Naive B cell (primary cell): ENCODE measurements around the gene ZNF689. TPM values are rescaled to one million over a fixed set of nuclear protein-coding genes. Genes with fewer than 3 reads are reported as not detected.
"Not testable (repeated sequence)": the region's sequence is repeated elsewhere in the genome, so short reads cannot be mapped to it uniquely, and the experiment has no call there.

Experiments used
- ATAC-seq, 2 donors: fragments of 150-1000 bp; cut with Tn5 transposase; 2 replicates each; pipeline ENCODE4 v1.10.0; 2021; ENCODE audit warnings: low read depth in 2 of 2, mild to moderate bottlenecking in 2 of 2, moderate library complexity in 2 of 2
- DNase-seq: peaks from one replicate; pipeline ENCODE4 v3.0.0; 2022
- H3K27ac Mint-ChIP-seq, 6 donors: one replicate each; pipeline ENCODE4 v1.8.0; 2020 to 2022; ENCODE audit warnings: mild to moderate bottlenecking in 6 of 6, mixed read lengths in 6 of 6, moderate library complexity in 5 of 6, inconsistent platforms in 2 of 6
- H3K27me3 Mint-ChIP-seq, 3 donors: one replicate each; pipeline ENCODE4 v1.8.0; 2021 to 2022; ENCODE audit warnings: mixed read lengths in 3 of 3, mild to moderate bottlenecking in 1 of 3
- H3K36me3 Mint-ChIP-seq, 2 donors: one replicate each; pipeline ENCODE4 v1.8.0; 2020 to 2022; ENCODE audit warnings: mixed read lengths in 2 of 2, inconsistent platforms in 1 of 2, mild to moderate bottlenecking in 1 of 2
- H3K4me1 Mint-ChIP-seq, 3 donors: one replicate each; pipeline ENCODE4 v1.8.0; 2020 to 2022; ENCODE audit warnings: mixed read lengths in 3 of 3, inconsistent platforms in 1 of 3, mild to moderate bottlenecking in 1 of 3, moderate library complexity in 1 of 3
- H3K4me3 Mint-ChIP-seq, 8 donors: one replicate each; pipeline ENCODE4 v1.8.0; 2020 to 2022; ENCODE audit warnings: mild to moderate bottlenecking in 8 of 8, mixed read lengths in 8 of 8, moderate library complexity in 8 of 8, inconsistent platforms in 2 of 8
- H3K9me3 Mint-ChIP-seq, 7 donors: one replicate each; pipeline ENCODE4 v1.8.0; 2020 to 2022; ENCODE audit warnings: mixed read lengths in 7 of 7, mild to moderate bottlenecking in 5 of 7, inconsistent platforms in 2 of 7, moderate library complexity in 1 of 7
- polyA plus RNA-seq, 6 donors: library from polyadenylated mRNA; unstranded; fragments of 300-500 nt; fragmentation: Illumina TruSeq; gene quantifications; one replicate each; pipeline ENCODE4 v1.2.3, GENCODE V29; 2021; ENCODE audit warnings: low read depth in 6 of 6

Gene ZNF689
- polyA plus RNA-seq, 6 donors from 2014 or later, result 6.1 to 12.8 (median 10.5) TPM

DNA sequence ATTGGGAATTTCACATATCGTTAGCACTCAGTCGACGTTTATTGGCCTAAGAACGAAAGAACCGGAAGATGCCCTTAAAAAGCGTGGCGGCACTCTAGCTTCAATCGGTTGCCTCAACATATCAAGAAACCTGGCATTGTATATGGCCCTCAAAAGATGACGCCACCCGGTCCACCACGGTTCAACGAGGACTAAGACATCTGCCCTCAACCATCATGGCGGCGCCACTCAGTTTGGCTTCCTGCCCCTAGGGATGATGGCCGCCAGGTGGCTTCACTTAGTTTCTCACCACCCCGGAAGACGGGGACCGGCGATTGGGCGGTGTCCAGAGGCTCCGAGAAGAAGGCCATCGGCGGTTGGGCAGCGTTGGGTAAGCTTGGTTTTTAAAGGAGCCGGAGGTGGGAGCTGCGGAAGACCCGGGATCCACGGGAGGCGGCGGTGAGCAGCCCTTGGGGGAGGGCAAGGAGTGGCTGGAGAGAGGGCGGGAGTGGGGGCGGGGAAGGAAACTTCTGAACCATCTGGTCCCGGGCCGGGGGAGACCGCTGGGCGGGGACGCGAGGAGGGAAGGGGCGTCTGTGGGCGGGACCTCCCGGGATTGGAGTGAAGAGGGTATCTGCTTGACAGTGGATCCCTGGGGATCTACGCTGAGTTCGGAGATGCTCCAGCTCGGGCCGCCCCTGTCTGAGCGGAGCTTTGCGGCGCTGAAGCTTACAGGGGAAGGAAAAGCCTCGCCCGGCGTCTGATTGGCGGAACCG is 40.4 kb upstream of the ZNF689 start, which contains the start of gene PRR14:
PRR14 (plus strand) TSS at position 592 of the 755 bp plus-strand sequence. CDS start 686 bp downstream, outside the sequence.
- ATAC-seq (peak; percentile 82 to 83), DNase-seq (peak; percentile 97)
- Mint-ChIP-seq H3K9me3 (no peaks in the 10 kb centered on the region), H3K4me1 (peaks cover 22 to 32% (median 31%) of the 10 kb centered on the region in 3 donors), H3K27me3 (no peaks in the 10 kb centered on the region), H3K4me3 (peak within 1 kb of the TSS; percentile 92 to 100 (median 97)), H3K36me3 (peaks cover 0 to 15% of the 10 kb centered on the region in 2 donors), H3K27ac (peak within 1 kb of the TSS; percentile 95 to 99 (median 99))

DNA sequence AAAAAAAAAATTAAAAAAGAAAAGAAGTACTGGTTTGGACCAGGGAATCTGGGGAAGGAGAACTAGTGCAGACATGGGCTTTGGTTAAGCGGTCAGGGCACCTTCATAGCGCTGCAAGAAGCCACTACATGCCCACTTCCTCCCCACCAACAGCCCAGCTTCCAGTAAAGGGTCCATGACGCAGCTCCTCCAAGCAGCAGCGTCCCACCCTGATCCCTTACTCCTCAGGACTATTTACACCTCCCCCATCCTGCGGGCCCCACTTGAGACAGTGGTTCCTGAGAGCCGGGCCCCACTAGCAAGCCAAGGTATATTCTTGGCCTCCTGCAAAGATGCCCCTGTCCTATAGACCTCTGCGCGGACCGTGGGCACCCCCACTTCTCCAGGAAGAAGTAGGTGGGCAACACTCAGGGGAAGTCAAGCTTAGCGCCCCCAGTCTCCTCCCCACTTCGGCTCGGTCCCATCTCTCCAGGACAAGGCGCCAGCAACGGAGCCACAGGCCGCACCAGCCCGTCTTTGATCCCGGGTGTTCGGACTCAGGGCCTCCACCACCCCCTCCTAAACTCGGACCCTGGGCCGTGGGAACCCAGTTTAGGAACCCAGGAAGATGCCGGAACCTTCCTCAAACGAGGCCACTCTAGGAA is 39.7 kb upstream of the ZNF689 start:
- Mint-ChIP-seq H3K9me3 (no peaks in the 10 kb centered on the region), H3K27me3 (no peaks in the 10 kb centered on the region), H3K27ac (peak overlapping the region; percentile 95 to 99 (median 99)), H3K4me1 (peaks cover 20 to 31% (median 27%) of the 10 kb centered on the region in 3 donors), H3K36me3 (peaks cover 0 to 10% of the 10 kb centered on the region in 2 donors), H3K4me3 (peak overlapping the region; percentile 92 to 100 (median 97))
- DNase-seq, result no peak
- peak; percentile 1 to 3 for ATAC-seq

DNA sequence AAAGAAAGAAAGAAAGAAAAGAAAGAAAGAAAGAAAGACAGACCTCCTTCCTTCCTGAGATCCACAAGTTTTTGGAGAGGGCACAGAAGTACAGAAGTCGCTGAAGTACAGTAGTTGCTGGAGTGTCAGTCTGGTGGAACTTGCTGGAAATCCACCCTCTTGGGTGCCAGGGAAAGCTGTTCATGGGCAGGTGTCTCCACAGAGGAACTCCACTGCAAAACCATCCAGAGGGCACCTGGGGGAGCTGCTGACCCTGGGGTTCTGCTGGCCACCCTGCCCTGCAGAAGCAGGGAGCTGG is 37.0 kb upstream of the ZNF689 start:
- H3K36me3 Mint-ChIP-seq, result peaks cover 0 to 8% of the 10 kb centered on the region in 2 donors
- H3K27me3 Mint-ChIP-seq, result no peaks in the 10 kb centered on the region
- no peak overlapping the region for H3K27ac Mint-ChIP-seq
- H3K9me3 Mint-ChIP-seq, result no peaks in the 10 kb centered on the region
- no peak for DNase-seq
- H3K4me1 Mint-ChIP-seq, result peaks cover 13 to 23% (median 19%) of the 10 kb centered on the region in 3 donors
- H3K4me3 Mint-ChIP-seq, result no peak overlapping the region
- ATAC-seq, result no peak

DNA sequence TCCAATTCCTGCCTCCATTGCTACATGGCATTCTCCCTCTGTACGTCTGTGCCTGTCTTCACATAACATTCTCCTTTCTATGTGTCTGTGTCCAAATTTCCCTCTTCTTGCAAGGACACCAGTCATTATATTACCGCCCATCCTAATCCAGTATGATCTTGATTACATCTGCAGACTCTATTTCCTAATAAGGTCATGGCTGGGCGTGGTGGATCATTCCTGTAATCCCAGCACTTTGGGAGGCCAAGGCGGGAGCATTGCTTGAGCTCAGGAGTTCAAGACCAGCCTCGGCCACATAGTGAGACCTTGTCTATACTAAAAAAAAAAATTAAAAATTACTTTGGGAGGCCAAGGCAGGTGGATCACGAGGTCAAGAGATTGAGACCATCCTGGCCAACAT is 35.5 kb upstream of the ZNF689 start:
- Mint-ChIP-seq H3K27me3 (no peaks in the 10 kb centered on the region), H3K9me3 (no peaks in the 10 kb centered on the region), H3K27ac (peak overlapping the region in 1 of 6 donors; percentile 61), H3K36me3 (peaks cover 0 to 6% of the 10 kb centered on the region in 2 donors), H3K4me3 (no peak overlapping the region), H3K4me1 (peaks cover 7 to 15% (median 10%) of the 10 kb centered on the region in 3 donors)
- no peak for DNase-seq
- ATAC-seq, result no peak

DNA sequence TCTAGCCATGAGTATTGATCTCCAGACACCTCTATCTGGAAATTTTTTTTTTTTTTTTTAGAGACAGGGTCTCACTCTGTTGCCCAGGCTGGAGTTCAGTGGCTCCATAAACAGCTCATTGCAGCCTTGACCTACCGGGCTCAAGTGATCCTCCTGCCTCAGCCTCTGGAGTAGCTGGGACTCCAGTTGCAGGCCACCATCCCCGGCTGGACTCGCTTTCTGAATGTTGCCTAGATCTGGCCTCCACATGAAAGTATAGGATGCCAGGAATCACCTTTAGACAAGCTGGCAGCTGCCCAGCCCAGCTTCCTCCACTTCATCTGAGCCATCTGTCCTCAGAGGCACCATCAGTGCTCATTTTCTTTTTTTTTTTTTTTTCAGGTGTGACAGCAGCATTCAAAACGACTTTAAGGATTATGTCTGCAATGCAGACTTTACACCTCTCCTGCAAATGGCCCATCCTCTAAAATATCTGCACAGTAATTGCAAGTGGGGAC is 34.2 kb upstream of the ZNF689 start:
- Mint-ChIP-seq H3K36me3 (no peaks in the 10 kb centered on the region), H3K9me3 (no peaks in the 10 kb centered on the region), H3K4me1 (peaks cover 0 to 5% (median 0%) of the 10 kb centered on the region in 3 donors), H3K4me3 (no peak overlapping the region), H3K27me3 (no peaks in the 10 kb centered on the region), H3K27ac (peak overlapping the region in 1 of 6 donors; percentile 18)
- DNase-seq (no peak), ATAC-seq (no peak)

DNA sequence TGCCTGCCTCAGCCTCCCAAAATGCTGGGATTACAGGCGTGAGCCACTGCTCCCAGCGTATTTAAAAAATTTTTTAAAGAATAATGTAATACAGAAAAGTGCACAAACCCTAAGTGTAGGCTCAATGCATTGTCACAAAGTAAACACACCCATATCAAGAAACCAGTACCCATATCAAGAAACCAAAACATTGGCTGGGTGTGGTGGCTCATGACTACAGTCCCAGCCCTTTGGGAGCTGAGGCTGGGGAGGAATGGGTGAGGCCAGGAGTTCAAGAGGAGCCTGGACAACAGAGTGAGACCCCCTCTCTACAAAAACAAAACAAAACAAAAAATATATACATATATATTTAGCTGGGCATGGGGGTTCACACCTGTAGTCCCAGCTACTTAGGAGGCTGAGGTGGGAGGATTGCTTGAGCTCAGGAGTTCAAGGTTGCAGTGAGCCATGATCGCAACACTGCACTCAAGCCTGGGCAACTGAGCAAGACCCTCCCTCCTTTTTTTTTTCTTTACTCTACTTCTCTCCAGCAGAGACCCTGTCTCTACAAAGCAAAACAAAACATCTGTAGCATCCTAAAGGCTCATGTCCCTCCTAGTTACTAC is 31.3 kb upstream of the ZNF689 start:
- no peaks in the 10 kb centered on the region for H3K36me3 Mint-ChIP-seq
- DNase-seq, result no peak
- peaks cover 0 to 1% (median 0%) of the 10 kb centered on the region in 3 donors for H3K4me1 Mint-ChIP-seq
- ATAC-seq, result no peak
- no peak overlapping the region for H3K4me3 Mint-ChIP-seq
- H3K9me3 Mint-ChIP-seq, result no peaks in the 10 kb centered on the region
- no peaks in the 10 kb centered on the region for H3K27me3 Mint-ChIP-seq
- no peak overlapping the region for H3K27ac Mint-ChIP-seq

DNA sequence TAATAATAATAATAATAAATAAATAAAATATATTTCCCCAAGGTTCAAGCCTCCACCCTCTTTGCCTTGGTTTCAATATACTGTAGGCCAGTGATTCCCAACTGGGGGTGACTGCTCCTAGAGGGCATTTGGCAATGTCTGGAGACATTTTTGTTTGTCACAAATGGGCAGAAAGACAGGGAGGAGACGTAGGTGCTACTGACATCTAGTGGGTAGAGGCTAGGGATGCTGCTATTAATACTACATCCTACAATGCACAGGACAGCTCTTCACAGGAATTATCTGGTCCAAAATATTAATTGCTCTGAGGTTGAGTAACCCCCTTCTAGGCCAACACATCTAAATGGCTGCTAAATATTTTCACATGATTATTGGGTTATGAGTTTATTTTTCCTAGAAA is 27.8 kb upstream of the ZNF689 start:
- H3K4me1 Mint-ChIP-seq, result peaks cover 12 to 20% (median 17%) of the 10 kb centered on the region in 3 donors
- no peaks in the 10 kb centered on the region for H3K27me3 Mint-ChIP-seq
- peak overlapping the region in 1 of 6 donors; percentile 7 for H3K27ac Mint-ChIP-seq
- DNase-seq, result peak; percentile 22
- H3K4me3 Mint-ChIP-seq, result peak overlapping the region in 1 of 8 donors; percentile 50
- no peaks in the 10 kb centered on the region for H3K9me3 Mint-ChIP-seq
- no peak for ATAC-seq
- no peaks in the 10 kb centered on the region for H3K36me3 Mint-ChIP-seq

DNA sequence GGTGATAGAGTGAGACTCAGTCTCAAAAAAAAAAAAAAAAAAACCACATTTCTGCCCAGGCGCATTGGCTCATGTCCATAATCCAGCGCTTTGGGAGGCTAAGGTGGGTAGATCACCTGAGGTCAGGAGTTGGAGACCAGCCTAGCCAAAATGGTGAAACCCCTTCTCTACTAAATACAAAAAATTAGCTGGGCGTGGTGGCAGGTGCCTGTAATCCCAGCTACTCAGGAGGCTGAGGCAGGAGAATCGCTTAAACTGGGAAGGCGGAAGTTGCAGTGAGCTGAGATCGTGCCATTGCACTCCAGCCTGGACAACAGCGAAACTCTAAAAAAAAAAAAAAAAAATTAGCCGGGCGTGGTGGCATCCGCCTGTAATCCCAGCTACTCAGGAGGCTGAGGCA is 26.9 kb upstream of the ZNF689 start:
- DNase-seq, H3K27ac Mint-ChIP-seq, H3K4me3 Mint-ChIP-seq, H3K27me3 Mint-ChIP-seq, H3K36me3 Mint-ChIP-seq, H3K9me3 Mint-ChIP-seq, ATAC-seq: not testable (repeated sequence)
- peaks cover 12 to 20% (median 17%) of the 10 kb centered on the region in 3 donors for H3K4me1 Mint-ChIP-seq

DNA sequence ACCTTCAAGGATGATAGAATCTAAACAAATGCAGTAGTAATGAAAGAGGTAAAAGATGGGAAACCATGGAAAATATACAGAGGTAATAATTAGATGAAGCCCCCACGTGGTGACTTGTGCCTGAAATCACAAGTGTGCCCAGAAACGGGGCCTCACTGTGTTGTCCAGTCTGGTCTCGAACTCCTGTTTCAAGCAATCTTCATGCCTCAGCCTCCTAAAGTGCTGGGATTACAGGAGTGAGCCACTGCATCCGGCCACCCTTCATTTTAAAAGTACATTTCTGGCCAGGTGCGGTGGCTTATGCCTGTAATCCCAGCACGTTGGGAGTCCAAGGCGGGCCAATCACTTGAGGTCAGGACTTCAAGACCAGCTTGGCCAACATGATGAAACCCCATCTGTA is 26.4 kb upstream of the ZNF689 start:
- DNase-seq, result no peak
- H3K9me3 Mint-ChIP-seq, result no peaks in the 10 kb centered on the region
- peaks cover 12 to 20% (median 17%) of the 10 kb centered on the region in 3 donors for H3K4me1 Mint-ChIP-seq
- peak overlapping the region in 3 of 6 donors; percentile 9 to 38 (median 30) for H3K27ac Mint-ChIP-seq
- H3K36me3 Mint-ChIP-seq, result no peaks in the 10 kb centered on the region
- no peak overlapping the region for H3K4me3 Mint-ChIP-seq
- no peaks in the 10 kb centered on the region for H3K27me3 Mint-ChIP-seq
- ATAC-seq, result no peak

DNA sequence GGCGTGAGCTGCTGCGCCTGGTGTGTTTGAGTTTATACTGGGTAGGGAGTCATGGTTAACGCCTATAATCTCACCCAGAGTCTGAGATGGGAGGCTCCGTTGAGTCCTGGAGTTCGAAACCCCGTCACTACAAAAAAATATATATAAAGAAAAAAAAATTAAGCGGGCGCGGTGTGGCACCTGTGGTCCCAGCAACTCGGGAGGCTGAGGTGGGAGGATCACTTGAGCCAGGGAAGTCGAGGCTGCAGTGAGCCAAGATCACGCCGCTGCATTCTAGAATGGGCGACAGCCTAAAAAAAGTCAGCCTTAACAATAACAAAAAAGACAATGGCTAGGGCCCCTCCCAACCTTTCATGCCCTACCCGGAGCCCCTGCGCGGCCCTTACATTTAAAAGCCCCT is 23.3 kb upstream of the ZNF689 start:
- Mint-ChIP-seq H3K36me3 (no peaks in the 10 kb centered on the region), H3K4me1 (peaks cover 17 to 26% (median 23%) of the 10 kb centered on the region in 3 donors), H3K27me3 (no peaks in the 10 kb centered on the region), H3K27ac (peak overlapping the region; percentile 98 to 99 (median 99)), H3K4me3 (peak overlapping the region; percentile 84 to 96 (median 90)), H3K9me3 (no peaks in the 10 kb centered on the region)
- ATAC-seq (no peak), DNase-seq (no peak)

DNA sequence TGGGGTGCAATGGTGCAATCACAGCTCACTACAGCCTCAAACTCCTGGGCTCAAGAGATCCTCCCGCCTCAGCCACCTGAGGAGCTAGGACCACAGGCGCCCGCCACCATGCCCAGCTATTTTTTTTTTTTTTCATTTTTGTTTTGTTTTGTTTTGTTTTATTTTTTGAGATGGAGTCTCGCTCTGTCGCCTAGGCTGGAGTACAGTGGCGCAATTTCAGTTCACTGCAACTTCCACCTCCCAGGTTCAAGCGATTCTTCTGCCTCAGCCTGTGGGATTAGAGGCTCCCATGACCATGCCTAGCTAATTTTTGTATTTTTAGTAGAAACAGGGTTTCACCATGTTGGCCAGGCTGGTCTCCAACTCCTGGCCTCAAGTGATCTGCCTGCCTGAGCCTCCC is 22.3 kb upstream of the ZNF689 start:
- not testable (repeated sequence) for DNase-seq, H3K27me3 Mint-ChIP-seq, H3K36me3 Mint-ChIP-seq, ATAC-seq, H3K9me3 Mint-ChIP-seq
- Mint-ChIP-seq H3K4me1 (peaks cover 17 to 26% (median 24%) of the 10 kb centered on the region in 3 donors), H3K27ac (peak overlapping the region in 2 of 6 donors; percentile 33 to 76), H3K4me3 (peak overlapping the region in 4 of 8 donors; percentile 9 to 63 (median 42))

DNA sequence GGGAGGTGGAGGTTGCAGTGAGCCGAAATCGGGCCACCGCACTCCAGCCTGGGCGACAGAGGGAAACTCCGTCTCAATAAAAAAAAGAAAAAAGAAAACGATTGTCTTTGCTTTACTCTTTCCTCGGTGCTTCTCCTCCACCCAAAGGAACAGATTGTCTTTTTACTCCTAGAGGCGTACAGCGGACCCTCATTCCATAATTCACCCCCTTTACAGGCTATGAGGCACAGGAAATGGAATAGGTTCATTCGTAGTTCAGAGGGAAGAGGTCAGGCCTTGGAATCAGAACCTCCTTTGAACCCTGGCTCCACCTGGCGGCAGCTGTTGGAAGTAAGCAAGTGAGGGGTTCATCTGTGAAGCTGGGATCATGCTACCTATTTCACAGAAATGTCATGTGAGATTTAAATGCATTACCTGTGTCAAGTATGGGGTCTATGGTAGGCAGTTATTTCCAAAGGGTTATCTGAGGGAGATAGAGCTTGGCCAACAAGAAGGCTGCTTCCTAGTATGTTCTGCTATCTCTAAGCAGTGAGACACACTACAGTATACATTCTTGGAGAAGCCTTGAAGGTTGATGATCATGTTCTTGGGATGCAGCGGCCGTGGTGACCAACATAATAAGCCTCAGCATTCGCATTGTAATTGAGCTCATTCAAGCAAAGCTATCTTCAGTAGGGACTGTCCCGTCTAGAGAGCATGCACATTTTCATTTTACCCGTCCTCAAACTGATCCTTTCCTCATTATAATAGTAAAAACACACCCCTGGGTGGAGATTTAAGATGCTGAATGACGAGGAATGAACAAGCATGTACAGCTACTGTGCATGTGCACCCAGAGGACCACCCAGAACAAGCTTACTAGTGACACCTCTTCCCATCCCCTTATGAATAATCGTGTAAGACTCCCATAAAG is 18.7 kb upstream of the ZNF689 start:
- Mint-ChIP-seq H3K27me3 (no peaks in the 10 kb centered on the region), H3K9me3 (no peaks in the 10 kb centered on the region), H3K4me3 (peak overlapping the region in 6 of 8 donors; percentile 8 to 66 (median 34)), H3K4me1 (peaks cover 5 to 9% (median 9%) of the 10 kb centered on the region in 3 donors), H3K27ac (peak overlapping the region in 3 of 6 donors; percentile 46 to 96 (median 74)), H3K36me3 (no peaks in the 10 kb centered on the region)
- DNase-seq (peak; percentile 73), ATAC-seq (peak; percentile 78 to 92)

DNA sequence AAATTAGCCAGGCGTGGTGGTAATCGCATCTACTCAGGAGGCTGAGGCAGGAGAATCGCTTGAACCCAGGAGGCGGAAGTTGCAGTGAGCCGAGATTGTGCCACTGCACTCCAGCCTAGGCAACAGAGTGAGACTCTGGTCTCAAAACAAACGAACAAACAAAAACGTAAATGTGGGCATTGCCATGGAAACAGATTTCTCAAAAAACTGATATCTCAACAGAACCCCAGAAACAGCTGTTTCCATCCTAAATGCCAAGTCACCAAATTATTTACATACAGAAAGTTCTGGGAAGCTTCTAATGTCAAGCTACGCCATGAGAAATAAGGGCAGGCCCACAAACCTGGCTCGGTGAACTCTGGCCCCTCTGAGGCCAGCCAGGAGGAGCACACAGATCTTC is 16.0 kb upstream of the ZNF689 start:
- Mint-ChIP-seq H3K36me3 (no peaks in the 10 kb centered on the region), H3K27ac (no peak overlapping the region), H3K4me1 (peaks cover 5 to 7% (median 6%) of the 10 kb centered on the region in 3 donors), H3K27me3 (no peaks in the 10 kb centered on the region), H3K9me3 (no peaks in the 10 kb centered on the region), H3K4me3 (no peak overlapping the region)
- DNase-seq (no peak), ATAC-seq (no peak)
